NOMO-1 (cell line): ENCODE data around the gene ADAM10.
A peak's percentile ranks its signal among the peaks of the same experiment; 100 is the strongest.
"Not testable (repeated sequence)": the region's sequence is repeated elsewhere in the genome, so short reads cannot be mapped to it uniquely, and the experiment has no call there.

Experiments
- DNase-seq, 2 experiments: peaks; one replicate each; lab custom pipeline; 2025; ENCODE audit not compliant: unreplicated experiment in 2 of 2; lab: John Stamatoyannopoulos, UW

The ADAM10 gene

GRCh38 chr15:58749532-58750337 is at the start of gene ADAM10:
Gene ADAM10 (minus strand): TSS chr15:58749707. CDS start chr15:58749534, 173 bp downstream.
- peak; percentile 96 to 98 for DNase-seq

DNA sequence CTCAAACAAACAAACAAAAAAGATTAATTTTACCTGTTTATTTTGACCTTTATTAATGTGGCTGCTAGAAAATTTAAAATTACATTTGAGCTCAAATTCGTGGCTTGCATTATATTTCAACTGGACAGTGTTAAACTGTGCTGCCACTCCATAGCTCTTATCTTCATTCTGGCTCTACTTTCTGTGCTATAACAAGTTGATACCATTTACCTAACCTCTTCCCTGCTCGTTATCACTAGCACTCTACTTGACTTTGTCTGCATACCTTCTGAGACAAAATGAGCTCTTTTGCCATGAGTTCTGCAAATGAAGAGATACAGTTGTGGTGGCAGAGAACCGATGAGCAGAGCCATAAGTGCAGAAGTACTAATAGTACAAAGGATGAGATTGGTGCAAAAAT is 48.0 kb upstream of the ADAM10 start:
- DNase-seq = no peak

- DNase-seq = no peak
Observed at GRCh38 chr15:58795825-58796224, 46.3 kb upstream of the ADAM10 start.

DNA sequence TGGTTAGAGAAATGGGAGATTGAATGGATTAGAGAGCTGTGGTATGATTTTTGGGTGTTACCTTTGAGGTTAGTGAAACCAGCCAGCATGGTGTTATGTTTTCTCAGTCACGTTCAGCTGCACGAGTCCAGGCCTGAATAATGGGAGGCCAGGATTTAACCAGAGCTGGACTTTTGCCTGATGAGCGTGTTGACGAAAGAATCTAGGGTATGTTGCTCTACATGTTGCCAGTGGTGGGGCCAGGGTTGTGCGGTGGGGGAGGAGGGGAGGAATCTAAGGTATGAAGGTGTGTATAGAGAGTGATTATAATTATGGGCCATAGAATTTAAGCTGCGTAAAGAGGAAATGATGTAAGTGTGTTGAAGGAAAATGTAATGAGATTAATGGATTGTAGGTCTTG is 44.4 kb upstream of the ADAM10 start:
- DNase-seq = no peak

DNA sequence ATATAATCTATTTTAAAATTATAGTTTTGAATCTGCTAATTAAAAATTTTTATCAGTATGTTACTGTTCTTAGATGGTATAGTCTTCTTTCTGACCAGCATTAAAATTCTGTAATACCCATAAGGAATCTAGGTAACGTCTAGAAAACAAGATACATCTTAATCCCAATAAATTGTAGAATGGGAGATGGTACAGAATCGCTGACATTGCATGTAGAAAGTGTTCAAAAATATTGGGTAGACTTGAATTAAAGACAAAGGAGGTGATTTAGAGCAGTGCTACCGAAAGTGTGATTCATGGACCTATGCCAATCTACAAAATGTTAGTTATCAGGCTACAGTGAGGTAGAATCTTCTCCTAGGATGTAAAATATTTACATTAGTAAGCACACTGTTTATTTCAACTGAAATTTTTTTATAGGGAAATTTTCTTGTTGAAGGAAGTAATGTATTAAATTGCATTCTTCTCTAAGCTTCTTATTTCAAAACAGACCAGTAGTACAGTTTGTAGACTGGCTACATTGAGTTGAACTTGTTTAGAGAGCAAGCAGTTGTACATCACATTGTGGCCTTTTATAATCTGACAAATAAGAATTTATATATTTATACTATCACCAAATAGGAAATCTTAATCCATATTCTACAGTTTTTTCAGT is 38.7 kb upstream of the ADAM10 start:
- DNase-seq = no peak

DNA sequence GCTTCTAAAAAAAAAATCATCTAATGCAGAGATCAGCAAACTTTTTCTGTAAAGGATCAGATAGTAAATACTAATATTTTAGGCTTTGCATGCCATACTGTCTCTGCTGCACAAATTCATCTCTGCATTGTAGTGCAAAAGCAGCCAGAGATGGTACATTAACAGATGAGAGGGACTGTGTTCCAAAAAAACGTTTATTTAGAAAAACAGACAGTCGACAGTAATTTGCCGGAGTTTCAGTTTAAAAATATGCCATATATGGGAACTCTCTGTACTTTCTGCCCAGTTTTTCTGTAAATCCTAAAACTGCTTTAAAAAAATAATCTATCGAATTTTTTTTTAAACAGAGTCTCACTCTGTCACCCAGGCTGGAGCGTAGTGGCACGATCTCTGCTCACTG is 35.8 kb upstream of the ADAM10 start:
- no peak for DNase-seq

DNA sequence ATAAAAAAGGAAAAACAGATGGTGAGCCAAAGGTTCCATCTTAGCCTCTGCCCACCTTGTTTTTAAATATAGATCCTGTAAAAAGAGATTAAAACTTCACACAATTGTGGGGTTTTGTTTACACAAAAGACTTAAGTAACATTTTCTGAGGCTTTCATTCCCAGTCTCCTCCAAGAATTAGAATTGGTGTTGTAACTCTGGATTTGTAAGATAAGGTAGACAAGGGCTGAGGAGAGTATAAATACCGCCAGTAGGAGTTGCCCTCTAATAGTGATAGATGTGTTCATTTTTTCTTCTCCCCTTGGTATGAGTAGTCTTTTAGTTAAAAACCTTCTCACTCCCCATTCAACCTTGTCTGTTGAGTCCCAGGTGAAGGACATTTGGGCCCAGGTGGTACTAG is 30.0 kb upstream of the ADAM10 start:
- DNase-seq = no peak

- no peak for DNase-seq
Observed at GRCh38 chr15:58777107-58777506, 27.6 kb upstream of the ADAM10 start.

DNA sequence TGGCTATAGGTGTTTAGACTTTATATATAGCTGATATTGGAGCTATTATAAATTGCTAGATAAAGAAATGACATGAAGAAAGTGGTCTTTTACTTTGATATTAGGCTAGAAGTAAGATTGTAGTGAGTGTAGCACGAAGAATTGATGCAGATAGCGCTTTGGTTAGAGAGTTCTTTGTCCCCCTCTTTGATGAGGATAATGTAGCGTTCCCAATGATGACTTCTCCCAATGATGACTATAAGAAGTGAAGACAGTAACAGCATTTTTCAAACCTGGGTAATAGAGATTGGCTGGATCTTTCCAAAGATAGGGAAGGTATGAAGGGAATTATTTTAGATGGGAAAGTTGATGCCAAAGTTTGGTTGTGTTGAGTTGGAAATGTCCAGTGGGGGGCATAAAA is 25.9 kb upstream of the ADAM10 start:
- DNase-seq = no peak

DNA sequence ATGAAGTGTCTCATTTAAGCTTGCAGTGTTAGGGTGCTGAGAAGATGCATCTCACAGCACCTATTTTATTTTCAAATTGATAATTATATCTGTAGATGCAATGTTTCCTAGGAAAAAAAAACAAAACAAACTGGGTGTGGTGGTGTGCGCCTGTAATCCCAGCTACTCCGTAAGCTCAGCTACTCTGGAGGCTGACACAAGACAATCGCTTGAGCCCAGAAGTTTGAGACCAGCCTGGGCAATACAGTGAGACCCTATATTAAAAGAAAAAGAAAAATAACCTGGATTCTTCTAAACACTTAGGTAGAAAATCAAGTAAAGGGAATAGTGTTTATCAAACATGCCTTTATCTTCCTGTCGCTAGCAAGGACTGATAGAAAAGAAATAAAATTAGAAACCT is 23.5 kb upstream of the ADAM10 start:
- no peak for DNase-seq

DNA sequence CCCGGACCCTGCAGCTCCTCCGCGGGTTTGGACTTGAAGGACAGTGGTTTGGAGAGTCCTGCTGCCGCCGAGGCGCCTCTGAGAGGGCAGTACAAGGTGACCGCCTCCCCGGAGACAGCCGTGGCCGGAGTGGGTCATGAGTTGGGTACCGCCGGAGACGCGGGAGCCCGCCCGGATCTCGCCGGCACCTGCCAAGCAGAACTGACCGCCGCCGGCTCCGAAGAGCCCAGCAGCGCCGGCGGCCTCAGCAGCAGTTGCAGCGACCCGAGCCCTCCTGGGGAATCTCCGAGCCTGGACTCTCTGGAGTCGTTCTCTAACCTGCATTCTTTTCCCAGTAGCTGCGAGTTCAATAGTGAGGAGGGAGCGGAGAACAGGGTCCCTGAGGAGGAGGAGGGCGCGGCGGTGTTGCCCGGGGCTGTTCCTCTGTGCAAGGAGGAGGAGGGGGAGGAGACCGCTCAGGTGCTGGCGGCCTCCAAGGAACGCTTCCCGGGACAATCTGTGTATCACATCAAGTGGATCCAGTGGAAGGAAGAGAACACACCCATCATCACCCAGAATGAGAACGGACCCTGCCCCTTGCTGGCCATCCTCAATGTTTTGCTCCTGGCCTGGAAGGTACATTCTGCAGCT is 22.2 kb upstream of the ADAM10 start:
- no peak for DNase-seq

DNA sequence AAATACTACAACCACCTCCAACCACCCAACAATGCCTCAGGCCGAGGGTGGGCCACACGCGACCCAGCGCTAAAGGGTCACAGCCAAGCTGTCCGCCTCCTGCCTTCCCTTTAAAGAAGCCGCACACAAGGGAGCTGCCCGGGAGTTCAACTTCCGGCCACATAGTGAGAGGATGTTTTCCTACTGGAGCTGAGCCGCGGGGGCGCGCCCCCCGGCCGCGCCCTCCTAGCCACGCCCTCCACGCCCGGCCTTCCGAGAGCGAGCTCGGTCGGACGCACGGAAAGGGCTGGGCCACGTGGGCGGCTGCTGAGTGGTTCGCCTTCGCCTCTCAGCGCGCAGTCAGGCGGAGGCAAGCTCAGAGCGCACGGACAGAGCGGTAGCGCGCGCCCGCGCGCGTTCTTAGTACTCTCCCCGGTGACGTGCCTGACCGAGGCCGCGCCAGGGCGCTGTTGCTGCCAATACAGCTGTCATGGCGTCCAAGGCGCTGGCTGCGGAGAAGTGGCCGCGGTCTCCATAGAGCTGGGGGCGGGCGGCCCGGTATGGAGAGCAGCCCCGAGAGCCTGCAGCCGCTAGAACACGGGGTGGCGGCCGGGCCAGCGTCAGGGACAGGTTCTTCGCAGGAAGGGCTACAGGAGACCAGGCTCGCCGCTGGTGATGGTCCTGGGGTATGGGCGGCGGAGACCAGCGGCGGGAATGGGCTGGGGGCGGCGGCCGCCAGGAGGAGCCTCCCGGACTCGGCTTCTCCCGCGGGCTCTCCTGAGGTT is 21.5 kb upstream of the ADAM10 start, which contains the start of gene MINDY2:
Gene MINDY2 (plus strand): TSS at position 446 of the 764 bp plus-strand sequence. CDS start 94 bp downstream, at position 540.
- peak; percentile 97 to 99 for DNase-seq

- peak in 1 of 2 experiments; percentile 69 for DNase-seq
Observed at GRCh38 chr15:58770519-58770856, 21.0 kb upstream of the ADAM10 start.

GRCh38 chr15:58768601-58769004 is 19.1 kb upstream of the ADAM10 start:
- DNase-seq = not testable (repeated sequence)

- no peak for DNase-seq
Observed at GRCh38 chr15:58766290-58766689, 16.8 kb upstream of the ADAM10 start.

DNA sequence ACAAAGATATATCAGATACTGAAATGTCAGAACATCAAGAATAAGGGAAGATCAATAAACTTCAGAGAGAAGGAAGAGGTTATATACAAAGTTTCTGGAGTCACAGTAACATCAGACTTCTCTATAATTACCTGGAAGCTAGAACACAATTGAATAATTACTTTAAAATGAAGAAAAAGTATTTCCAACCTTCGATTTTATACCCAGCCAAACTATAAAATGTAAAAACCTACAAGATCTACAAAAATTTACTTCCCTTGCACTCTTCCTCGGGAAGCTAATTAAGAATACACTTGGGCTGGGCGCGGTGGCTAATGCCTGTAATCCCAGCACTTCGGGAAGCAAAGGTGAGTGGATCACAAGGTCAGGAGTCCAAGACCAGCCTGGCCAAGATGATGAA is 15.0 kb upstream of the ADAM10 start:
- DNase-seq = no peak

GRCh38 chr15:58762731-58763130 is 13.2 kb upstream of the ADAM10 start:
- no peak for DNase-seq

- no peak for DNase-seq
Observed at GRCh38 chr15:58762285-58762684, 12.8 kb upstream of the ADAM10 start.

DNA sequence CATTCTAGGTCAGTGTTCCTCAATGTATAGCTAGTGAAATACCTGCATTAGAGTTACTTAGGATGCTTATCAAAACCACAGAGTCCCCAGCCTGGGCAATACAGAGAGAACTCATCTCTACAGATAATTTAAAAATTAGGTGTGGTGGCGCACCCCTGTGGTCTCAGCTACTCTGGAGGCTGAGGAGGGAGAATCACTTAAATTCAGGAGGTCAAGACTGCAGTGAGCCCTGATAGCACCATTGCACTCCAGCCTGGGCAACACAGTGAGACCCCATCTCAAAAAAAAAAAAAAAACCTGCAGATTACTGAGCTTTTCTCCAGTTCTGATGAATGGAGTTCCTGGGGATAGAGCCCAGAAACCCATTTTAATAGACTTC is 11.5 kb upstream of the ADAM10 start:
- DNase-seq = no peak

DNA sequence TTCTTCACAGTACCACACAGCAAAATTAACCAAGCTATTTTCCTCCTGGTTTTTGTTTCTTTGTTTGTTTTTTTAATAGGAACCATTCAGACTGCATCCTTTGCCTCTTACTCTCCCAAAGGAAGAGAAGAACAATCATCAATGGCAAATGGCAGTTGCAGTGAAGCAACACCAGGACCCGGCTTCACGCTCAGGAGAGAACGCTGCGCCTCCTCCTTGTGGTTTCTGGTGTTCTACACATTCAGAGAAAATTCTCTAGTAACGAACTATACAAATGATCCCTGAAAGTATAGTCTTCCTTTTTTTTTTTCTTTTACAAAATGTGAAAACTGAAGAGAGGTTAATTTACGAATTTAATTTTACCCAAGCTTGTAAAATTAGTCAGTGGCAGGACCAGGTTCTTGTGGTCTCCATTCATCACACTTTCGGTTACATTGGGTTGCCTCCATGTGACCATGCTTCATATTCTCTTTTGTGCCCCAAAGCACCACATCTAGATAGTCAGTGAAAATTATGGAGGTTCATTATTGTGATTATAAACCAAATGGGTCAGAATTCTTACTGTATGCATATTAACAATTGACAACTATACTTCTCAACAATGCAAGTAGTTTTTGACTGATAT is 11.0 kb upstream of the ADAM10 start:
- DNase-seq = peak in 1 of 2 experiments; percentile 36

DNA sequence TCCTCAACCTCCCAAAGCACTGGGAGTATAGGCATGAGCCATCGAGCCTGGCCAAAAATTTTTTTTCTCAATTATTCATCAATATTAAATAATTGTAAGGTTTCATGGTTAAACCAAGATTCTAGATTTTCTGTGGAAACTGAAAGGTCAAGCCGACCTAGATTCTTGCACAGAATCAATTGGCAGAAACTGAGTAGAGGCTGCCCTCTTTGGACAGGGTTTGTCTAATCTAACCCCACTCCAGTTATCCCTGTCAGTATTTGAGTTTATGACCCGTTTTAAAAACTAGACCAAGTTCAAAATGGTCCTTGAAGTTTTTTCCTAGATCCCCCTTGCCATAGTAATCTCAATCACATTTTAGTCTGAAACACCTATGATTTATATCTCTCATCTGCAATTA is 8.6 kb upstream of the ADAM10 start:
- DNase-seq = no peak
